Stimulated activated CD4-positive, alpha-beta T cell treated with anti-CD3 and anti-CD28 coated beads, Interleukin-12 subunit alpha, Interleukin-12 subunit beta, amount 100 ng/mL, for 4 hours (primary cell): ENCODE data around the gene EIF2S1.
"Not testable (repeated sequence)": the region's sequence is repeated elsewhere in the genome, so short reads cannot be mapped to it uniquely, and the experiment has no call there.

Experiments
- DNase-seq: peaks from one replicate; pipeline ENCODE4 v3.0.0-alpha.2; 2020

The EIF2S1 gene

DNA sequence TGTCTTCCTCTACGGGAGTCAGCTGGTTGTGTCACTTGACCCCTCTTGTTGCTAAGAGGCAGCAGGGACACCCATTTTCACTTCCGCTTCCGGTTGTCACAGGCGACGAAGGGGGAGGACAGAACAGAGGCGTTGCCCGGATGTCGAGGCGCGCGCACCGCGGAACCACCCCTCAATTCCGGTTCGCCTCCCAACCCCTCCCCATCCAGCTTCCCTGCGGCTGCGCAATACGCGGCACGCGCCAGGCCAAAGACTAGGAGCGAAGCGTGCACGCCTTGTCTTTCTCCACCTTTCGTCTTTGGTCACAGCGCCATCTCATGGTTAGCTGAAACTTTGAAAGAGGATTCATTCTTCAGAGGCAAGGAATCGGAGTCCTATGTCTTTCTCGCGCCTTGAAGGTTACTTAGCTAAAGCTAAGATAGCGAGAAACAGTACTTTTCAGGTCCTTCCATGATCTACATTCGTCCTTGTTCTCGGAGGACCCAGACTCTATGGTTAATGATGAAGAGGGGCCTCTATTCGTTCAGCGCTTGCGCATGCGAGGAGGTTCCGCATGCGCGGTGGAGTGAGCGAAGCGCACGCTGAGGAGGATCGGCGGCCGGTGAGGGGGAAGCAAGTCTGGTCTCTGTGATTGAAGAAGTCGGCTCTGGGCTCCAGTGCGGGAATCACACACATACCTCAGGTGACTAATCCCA, at the start of gene EIF2S1, which contains the start of gene ATP6V1D:
EIF2S1 (plus strand) TSS at position 554 of the 695 bp plus-strand sequence. CDS start 4,440 bp downstream, outside the sequence.
ATP6V1D (minus strand) TSS at position 30 of the 695 bp plus-strand sequence. CDS start 106 bp downstream, outside the sequence.
- DNase-seq: peak; percentile 98

DNA sequence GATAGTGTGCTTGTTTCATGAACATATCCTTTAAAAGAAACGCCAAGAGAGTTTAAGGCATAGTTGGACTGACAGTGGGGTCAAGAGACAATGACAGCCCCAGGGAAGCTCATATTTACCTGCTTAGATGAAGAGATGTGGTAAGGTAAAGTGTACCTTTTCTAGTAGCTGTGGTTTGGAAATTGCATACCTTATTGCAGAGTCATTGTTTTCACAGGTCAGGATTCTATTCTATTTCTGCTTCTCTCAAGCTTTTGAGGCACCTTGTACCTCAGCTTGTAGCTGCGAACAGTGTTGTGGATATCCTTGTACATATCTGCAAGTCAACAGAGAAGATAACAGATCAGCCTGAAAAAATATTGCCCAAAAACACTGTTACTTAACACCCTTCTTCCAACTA, 48.3 kb upstream of the EIF2S1 start:
- DNase-seq: no peak

DNA sequence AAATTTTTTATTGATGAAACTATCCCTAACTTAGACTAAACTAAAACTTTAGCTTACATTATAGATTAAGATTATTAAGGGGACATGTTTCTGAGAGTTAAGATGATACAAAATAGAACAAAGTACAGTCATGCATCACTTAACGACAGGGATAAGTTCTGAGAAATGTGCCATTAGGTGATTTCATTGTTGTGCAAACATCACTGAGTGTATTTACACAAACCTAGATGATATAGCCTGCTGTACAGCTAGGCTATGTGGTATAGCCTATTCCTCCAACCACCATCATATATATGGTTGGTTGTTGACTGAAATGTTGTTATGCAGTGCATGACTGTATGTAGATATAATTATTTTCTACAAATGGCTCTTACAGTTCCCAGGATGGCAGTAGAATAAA, 47.0 kb upstream of the EIF2S1 start:
- DNase-seq: no peak

DNA sequence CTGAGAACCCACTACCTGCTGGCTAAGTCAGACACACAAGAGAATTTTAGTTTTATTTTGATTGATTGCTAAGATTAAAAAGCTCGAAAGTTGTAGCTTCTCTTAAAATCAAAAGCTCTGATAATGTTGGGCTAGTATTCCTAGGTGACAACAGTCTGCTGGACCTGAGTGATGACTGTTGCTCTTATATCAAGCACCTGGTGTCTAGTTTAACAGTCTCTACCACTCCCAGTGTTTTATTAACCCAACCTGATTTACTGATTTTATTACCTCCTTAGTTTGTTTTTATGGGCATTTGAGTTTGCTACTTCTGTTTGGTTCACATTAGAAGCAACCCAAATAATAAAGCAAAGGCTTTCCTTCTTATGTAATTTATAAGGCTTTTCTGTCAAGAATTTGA, 42.3 kb upstream of the EIF2S1 start:
- no peak for DNase-seq

DNA sequence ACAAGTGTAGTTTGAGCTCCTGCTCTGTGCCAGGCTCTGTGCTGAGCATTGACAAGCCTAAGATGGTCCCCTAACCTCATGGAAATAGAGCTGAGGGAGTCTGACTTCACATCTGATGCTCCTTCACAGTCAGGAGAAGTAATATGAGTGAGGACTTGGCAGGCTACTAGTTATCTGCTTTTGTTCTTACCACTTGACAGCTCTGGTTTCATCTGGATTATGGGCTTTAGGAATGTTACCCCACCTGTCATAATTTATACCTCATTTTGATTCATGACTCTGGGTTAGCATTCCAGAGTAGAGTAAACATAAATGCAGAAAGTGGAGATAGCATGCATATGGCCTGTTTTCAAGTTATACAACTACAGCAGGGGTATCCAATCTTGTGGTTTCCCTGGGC, 41.0 kb upstream of the EIF2S1 start:
- DNase-seq: no peak

DNA sequence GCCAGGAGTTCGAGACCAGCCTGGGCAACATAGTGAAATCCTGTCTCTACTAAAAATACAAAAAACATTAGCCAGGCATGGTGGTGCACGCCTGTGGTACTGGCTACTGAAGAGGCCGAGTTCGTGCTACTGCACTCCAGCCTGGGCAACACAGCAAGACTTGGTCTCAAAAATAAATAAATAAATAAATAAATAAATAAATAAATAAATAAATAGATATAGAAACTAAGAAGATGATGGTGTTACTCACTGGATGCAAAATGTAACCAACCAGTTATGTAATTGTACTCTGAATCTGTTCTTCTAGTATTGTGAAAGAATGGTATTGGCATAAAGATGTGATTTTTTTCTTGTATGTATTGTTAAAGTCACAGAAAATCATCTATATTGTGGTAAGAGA, 30.5 kb upstream of the EIF2S1 start:
- not testable (repeated sequence) for DNase-seq

DNA sequence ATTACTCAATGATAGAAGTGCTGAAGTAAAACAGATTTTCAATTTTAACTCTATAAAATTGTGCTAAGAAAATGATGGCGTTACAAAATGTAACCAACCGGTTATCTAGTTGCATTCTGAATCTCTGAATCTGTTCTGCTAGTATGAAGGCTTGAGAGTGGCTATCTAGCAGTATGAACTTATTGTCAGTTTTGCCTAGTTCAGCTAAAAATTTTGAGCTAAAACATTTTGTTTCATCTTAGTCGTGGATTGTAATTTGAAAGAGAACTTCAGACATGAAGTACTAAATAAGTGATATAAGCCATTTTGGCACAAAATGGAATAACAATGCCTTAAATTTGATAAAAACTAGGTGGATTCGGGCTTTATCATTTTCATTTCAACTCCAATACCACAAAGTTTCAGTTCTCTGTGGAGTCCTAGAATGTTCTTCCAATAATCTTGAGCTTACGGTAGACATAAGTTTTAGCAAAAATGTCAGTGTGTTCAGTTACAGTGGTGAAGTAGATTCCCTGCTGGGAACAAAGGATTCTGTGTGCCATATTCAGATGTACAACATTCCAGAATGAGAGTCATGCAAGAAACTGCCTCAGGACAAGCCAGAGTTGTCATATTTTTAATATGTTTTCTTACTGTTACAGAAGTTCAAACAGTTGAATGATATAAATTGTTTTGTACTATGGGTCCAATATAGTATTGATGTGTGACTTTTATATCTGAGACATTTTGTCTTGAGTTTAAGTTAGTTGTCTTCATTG, 28.6 kb upstream of the EIF2S1 start:
- no peak for DNase-seq

DNA sequence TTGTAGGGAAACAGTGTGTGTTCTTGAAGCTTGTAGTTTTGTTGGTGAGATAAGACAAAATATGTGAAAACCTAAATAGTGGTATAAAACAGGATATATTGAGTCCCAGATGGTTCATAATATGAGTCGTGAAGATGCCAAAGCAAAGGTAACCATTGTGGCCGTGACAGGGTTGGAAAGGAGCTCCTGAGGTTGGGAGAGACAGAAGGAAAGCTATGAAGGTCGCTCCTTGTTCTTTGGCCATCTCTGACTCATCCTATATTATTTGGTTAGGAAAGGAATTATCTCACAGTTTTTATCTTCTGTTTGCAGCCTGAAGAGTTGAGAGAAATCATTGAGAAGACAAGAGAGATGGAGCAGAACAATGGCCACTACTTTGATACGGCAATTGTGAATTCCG, 27.7 kb upstream of the EIF2S1 start:
- DNase-seq: no peak

DNA sequence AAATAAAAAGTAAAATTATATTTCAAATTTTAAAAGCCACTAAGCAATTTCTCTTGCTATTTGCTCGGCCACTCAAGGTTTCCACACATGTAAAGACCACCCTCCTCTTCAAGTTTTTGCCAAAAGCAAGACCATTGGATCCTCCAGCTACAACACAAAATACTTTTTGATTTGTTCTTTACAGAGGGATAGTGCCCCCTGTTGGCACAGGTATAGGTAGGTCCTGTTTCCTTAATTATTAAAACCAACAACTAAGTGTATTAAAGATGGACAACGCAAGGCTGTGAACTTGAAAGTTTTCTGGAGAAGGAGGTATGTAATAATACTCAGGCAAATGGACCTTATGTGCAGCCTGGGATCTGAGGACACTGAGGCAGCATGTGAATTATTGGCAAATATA, 24.3 kb upstream of the EIF2S1 start:
- no peak for DNase-seq

DNA sequence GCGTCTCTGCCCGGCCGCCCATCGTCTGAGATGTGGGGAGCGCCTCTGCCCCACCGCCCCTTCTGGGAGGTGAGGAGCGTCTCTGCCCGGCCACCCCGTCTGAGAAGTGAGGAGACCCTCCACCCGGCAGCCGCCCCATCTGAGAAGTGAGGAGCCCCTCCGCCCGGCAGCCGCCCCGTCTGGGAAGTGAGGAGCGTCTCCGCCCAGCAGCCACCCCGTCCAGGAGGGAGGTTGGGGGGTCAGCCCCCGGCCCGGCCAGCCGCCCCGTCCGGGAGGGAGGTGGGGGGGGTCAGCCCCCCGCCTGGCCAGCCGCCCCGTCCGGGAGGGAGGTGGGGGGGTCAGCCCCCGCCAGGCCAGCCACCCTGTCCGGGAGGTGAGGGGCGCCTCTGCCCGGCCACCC, 18.9 kb upstream of the EIF2S1 start:
- DNase-seq: not testable (repeated sequence)

DNA sequence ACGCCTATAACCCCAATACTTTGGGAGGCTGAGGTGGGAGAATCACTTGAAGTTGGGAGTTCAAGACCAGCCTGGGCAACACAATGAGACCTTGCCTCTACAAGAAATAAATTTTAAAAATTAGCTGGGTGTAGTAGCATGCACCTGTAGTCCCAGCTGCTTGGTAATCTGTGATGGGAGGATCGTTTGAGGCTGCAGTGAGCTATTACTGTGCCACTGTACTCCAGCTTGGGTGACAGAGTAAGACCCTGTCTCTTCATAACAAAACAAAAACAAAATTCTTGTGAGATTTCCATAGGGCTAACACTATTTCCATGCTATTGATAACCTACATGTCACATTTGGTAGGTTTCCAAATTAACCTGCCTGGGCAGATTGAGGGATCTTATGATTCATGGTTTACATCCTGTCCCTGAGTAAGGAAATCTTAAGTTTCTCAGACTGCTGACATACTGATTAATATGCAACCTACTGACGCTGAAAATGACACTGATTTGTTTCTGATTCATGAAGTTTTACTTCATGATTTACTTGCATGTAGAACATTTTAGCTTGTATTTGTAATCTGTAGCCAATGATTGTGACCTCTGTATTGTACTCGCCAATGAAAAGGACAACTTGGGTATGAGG, 16.4 kb upstream of the EIF2S1 start:
- no peak for DNase-seq

DNA sequence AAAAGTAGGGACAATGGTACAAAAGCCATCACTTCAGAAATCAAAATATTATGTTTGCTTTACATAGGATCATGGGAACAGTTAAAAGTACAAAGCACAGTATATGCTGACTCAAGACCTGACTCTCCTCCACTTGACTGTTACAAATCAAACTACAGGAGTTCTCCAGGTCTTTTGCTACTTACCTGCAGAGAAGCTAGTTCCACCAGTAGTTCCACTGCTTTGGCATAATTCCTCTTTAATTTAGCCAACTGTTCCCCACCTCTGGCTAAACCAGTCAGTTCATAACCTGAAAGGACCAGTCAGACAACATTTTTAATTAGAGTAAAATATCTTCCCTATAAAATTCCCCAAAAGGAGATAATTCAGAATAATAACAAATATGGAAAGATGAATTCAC, 14.5 kb upstream of the EIF2S1 start:
- no peak for DNase-seq

DNA sequence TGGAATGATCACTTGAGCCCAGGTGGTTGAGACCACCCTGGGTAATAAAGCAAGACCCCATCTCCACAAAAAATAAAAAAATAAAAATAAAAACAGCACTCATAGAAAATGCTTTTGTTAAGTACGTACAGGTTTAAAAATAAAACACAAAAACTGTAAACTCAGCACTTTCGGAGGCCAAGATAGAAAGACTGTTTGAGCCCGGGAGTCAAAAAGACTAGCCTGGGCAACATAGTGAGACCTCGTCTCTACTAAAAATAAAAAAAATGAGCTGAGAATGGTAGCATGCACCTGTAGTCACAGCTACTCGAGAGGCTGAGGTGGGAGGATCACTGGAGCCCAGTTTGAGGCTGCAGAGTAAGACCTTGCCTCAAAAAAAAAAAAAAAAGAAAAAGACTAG, 8.1 kb upstream of the EIF2S1 start:
- no peak for DNase-seq

DNA sequence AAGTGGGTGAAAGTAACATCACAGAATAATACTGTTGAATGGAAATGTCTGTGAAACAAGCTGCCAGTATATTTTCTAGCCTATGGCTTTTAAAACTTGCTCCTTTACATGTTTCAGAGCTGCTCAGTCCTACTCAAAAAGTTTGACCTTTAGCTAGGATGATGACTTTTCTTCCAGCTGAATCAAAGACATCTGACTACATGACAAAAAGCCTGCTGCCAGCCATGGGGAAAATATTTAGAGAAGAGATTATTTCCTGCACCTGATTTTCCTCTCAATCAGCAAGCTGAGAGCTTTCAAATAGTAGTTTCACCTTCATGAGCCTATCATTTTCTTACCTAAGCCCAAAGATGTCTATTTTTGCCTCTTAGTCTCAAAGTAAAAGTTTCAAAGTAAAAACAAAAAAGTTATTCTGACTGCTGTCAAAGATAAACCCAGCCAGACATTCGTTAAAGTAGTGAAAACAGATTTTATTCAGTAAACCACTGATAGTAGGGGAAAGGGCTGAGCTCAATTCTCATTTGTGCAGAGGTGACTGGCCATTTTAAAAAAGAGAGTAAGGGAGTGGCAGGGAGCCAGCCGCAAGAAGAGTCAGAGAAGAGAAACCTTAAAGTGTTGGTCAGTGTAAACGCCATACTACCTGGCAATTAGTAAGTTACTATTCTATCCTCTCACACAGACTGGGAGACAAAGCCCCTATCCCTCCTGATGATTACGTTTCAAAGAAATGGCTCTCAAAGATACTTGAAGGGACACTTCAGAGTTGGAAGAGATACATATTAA, 2.8 kb upstream of the EIF2S1 start:
- DNase-seq: no peak

DNA sequence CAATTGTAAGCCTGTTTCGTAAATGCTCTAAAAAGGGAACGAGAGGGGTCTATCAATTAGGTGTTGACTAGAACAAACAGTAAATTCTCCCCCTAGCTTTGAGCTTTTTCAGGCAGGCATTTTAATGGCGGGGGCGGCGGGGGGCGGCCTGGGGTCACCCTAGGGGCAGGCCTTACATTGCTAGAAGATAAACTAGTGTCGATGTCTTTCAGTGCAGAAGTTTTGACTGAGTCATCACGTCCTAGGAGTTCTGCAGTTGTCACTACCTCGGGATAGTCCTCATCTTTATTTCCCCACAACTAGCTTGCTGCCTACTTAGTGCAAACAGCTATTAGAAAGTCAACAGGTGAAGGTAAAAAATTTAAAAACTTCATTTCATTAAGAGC, 2.2 kb upstream of the EIF2S1 start:
- no peak for DNase-seq

DNA sequence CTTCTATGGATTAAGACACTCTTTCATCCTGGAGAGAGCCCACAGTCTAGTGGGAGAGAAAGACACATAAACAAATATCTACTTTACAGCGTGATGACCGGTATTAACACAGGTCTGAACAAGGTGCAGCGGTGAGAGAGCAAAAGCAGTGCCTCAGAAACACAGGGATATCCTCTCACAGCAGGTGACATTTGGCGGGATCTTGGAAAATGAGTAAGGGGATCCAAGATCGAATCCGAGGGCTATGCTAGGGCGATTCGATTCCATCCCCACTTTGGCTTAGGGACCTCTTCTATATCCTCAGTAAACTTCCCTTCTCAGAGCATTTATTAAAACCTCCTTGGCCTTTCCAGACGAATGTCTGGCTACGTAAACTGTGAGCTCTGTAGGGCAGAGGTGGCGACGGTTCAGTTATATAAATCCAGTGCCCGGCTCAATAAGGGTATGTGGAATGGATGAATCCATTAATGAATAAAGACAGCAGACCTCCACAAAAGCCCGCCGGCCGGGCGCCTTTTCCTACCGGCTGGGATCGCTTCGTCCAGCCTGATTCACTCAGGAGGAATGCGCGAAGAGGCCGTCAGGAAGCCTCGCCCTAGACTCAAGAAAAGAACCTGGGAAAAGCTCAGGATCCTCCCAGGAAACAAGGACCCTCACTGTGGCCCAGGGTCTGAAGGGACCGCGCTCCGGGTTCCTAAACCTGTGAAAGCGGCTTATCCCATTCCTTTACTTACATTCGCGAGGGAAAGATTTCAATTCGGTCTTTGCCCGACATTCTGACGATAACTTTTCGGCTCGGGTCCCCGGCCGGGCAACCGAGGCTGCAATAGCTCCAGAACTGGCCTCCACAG, 979 bp upstream of the EIF2S1 start:
- no peak for DNase-seq

DNA sequence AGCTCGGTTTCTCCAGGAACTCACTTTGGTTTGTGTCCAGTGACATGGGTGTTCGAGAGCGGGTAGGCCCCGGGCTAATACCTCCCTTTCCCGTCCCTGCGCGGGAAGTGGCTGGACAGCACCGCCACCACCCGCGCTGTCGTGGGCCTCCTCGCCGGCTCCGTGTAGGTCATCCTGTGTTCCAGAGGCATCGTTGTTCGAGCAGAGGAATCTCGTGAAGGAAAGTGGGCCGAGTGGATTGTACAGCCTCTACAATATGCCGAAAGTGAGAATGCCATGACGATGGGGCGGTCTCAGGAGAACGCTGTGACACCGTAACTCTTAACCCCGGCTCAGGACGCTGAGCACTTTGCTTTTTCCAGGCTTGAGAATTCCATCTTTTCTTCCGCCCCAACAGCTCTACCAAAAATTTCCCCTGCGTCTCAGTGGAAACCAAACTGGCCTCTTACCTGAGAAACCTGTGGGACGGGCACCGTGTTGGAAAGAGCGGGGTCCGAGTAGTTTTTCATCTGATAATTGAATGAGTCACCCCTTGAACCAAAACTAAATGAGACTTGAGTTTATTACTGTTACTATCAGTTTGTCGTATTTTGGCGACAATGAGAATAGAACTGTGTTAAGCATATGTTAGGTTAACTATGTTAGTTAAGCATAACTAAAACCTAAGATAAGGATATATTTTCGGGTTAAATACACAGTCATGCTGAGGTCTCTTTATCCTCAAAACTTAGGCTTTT, 510 bp downstream of the EIF2S1 start:
- peak; percentile 35 for DNase-seq

DNA sequence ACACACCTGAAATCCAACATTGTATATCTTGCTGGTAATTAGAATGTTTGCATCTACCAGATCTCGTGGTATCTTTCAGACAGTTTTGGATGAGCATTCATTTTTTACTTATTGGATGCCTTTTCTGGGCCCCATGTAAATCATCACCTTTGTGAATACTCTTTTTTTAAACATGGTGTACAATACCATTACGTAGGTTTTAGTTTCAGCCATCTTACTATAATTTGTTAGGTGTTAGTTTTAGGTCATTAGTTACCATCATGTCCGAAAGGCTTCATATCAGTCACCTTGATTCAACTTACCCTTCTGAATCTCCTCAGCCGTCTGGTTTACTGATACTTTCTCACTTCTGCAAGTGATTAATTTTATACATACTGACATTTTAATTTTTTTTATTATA, 5.3 kb downstream of the EIF2S1 start:
- DNase-seq: no peak

DNA sequence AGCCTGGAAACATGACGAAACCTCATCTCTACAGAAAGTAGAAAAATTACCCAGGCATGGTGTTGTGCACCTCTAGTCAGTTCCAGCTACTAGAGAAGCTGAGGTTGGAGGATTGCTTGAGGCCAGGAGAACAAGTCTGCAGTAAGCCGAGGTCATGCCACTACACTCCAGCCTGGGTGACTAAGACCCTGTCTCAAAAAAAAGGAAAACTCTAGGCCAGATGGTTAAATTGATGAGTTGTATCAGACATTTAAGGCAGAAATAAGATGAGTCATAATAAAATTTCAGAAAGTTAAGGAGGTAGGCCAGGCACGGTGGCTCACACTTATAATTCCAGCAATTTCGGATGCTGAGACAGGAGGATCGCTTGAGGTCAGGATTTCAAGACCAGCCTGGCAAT, 10.7 kb downstream of the EIF2S1 start:
- no peak for DNase-seq

DNA sequence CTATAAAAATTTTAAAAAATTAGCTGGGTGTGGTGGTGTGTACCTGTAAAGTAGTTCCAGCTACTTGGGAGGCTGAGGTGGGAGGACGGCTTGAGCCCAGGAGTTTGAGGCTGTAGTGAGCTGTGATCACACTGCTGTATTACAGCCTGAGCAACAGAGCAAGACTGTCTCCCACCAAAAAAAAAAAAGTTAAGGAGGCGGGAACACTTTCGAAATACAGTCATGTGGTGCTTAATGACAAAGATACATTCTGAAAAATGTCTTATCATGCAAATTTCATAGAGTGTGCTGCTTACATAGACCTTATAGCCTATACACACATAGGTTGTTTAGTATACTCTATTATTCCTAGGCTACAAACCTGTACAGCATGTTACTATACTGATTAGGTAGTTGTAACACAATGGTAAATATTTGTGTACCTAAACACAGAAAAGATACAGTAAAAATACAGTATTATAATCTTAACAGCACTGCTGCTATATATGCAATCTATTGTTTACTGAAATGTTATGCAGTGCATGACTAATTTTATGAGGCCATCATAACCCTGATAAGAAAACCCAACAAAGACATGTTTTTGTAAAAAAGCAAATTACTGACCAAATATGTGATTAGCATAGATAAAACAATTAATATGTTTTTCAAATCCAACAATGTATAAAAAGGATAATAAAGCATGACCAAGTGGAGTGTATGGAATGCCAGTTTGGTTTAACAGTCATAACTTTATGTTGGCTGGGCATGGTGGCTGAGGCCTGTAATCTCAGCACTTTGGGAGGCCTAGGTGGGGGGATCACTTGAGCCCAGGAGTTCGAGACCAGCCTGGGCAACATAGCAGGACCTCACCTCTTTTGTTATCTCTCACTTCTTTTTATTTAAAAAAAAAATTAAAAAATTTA, 11.4 kb downstream of the EIF2S1 start:
- no peak for DNase-seq
